A549 treated with GW870086 at 1 μM for 4 hours (cell line): ENCODE results near the gene HOXD13. TPM values are rescaled to one million over a fixed set of nuclear protein-coding genes. Genes with fewer than 3 reads are reported as not detected.

ENCODE experiments used
- total RNA-seq: library from RNA; stranded (reverse); fragments of 200-300 nt; extraction: Qiagen RNA extraction; gene quantifications from 5 replicates; pipeline ENCODE4 v1.2.3, GENCODE V29; 2022; ENCODE audit warnings: low read depth

Gene HOXD13
- 0.16 to 0.35 TPM (median 0.19 TPM) in 5 replicates for total RNA-seq

GRCh38 chr2:176092270-176093144 lies at the start of gene HOXD13:
TSS of gene HOXD13 (plus strand) at chr2:176092721. CDS start at chr2:176092891, 170 bp downstream.

GRCh38 chr2:176083796-176084261 lies 8.7 kb upstream of the HOXD13 start, which contains the start of gene EVX2:
TSS of gene EVX2 (minus strand) at chr2:176083962. CDS start at chr2:176083776, 186 bp downstream.

GRCh38 chr2:176099728-176100546 lies 7.4 kb downstream of the HOXD13 start, which contains the start of gene HOXD12:
TSS of gene HOXD12 (plus strand) at chr2:176099795. CDS start at chr2:176099802, 7 bp downstream.

GRCh38 chr2:176106581-176107539 lies 14.3 kb downstream of the HOXD13 start, which contains the start of gene HOXD11:
TSS of gene HOXD11 (plus strand) at chr2:176107280. CDS start at chr2:176107356, 76 bp downstream.

GRCh38 chr2:176115883-176116813 lies 23.6 kb downstream of the HOXD13 start, which contains the start of gene HOXD10:
TSS of gene HOXD10 (plus strand) at chr2:176116778. CDS start at chr2:176116834, 56 bp downstream.

GRCh38 chr2:176122683-176123410 lies 30.3 kb downstream of the HOXD13 start, which contains the start of gene HOXD9:
TSS of gene HOXD9 (plus strand) at chr2:176122719. CDS start at chr2:176122769, 50 bp downstream.

GRCh38 chr2:176128982-176129796 lies 36.7 kb downstream of the HOXD13 start, which contains the start of gene HOXD8:
TSS of gene HOXD8 (plus strand) at chr2:176129705. CDS start at chr2:176130367, 662 bp downstream.

Other genes starting within 250 kb of the HOXD13 start
- gene LNPK, start 90.5 kb upstream of the HOXD13 start, total RNA-seq: 8.3 to 15.2 TPM (median 13.6 TPM) in 5 replicates
- not detected in 5 replicates for gene EVX2, start 8.8 kb upstream of the HOXD13 start, total RNA-seq
- gene HOXD12, start 7.1 kb downstream of the HOXD13 start, total RNA-seq: not detected in 5 replicates
- gene HOXD11, start 14.6 kb downstream of the HOXD13 start, total RNA-seq: 6.5 to 7.7 TPM (median 6.6 TPM) in 5 replicates
- 4.6 to 6.3 TPM (median 5.3 TPM) in 5 replicates for gene HOXD10, start 24.1 kb downstream of the HOXD13 start, total RNA-seq
- 0.78 to 1.7 TPM (median 1.2 TPM) in 5 replicates for gene HOXD9, start 30.0 kb downstream of the HOXD13 start, total RNA-seq
- 4.4 to 6.2 TPM (median 4.8 TPM) in 5 replicates for gene HOXD8, start 37.0 kb downstream of the HOXD13 start, total RNA-seq
- 0.27 to 0.71 TPM (median 0.47 TPM) in 5 replicates for gene HOXD4, start 58.8 kb downstream of the HOXD13 start, total RNA-seq
- 0.07 to 0.20 TPM (median 0.13 TPM) in 4 of 5 replicates, not detected in the other for gene HOXD3, start 64.6 kb downstream of the HOXD13 start, total RNA-seq
- 0.10 to 0.22 TPM (median 0.20 TPM) in 4 of 5 replicates, not detected in the other for gene HOXD1, start 95.9 kb downstream of the HOXD13 start, total RNA-seq
- 39.7 to 44.5 TPM (median 42.4 TPM) in 5 replicates for gene MTX2, start 176.7 kb downstream of the HOXD13 start, total RNA-seq